Measurements from ENCODE around the gene PDE1C.

Gene PDE1C

DNA sequence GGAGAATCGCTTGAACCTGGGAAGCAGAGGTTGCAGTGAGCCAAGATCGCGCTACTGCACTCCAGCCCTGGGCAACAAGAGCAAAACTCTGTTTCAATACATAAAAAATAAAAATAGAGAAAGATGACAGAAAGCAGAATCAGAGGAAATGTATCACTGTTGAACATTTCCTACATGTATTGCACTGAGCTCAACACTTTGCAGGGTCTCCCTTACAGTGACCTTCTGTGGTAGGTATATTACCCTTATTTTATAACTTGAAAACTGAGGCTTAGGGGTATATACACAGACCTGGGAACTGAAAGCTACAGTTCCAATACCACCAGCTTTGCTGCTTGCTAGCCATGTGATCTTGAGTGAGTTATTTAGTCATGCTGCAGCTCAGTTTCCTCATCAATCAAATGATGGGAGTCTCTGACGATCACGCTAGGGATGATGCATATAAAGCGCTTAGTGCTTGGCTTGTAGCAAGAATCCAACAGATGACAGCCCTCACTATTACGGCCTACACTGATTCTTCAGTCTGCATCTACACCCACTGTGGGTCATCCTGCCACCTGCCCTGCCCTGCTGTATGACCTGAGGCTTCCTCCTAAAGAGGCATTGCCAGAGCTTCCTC, 99.0 kb downstream of the PDE1C start:
- Histone ChIP-seq H3K79me1 (ENCODE audit: low read length) (no peaks in the 10 kb centered on the region), H3K23ac (ENCODE audit: low read length) (no peak overlapping the region), H3K79me2 (ENCODE audit: control insufficient read depth, insufficient read depth, low read length, poor library complexity) (no peaks in the 10 kb centered on the region), H4K12ac (ENCODE audit: low read depth, low read length) (no peak overlapping the region), H3K4me3 (ENCODE audit: low read depth, low read length) (no peak overlapping the region), H2AK5ac (ENCODE audit: low read length) (no peak overlapping the region), H3K9ac (ENCODE audit: low read length) (no peak overlapping the region), H3K9me3 (ENCODE audit: insufficient read depth, low read depth, low read length) (no peaks in the 10 kb centered on the region), H2BK5ac (ENCODE audit: low read depth, low read length, poor library complexity) (no peak overlapping the region), H4K8ac (ENCODE audit: low read depth, low read length) (no peak overlapping the region), H3K18ac (ENCODE audit: low read length) (no peak overlapping the region), H3K27ac (ENCODE audit: low read depth, low read length) (no peak overlapping the region), H2BK120ac (ENCODE audit: insufficient read depth, low read length, poor library complexity) (no peak overlapping the region), H3K4me1 (ENCODE audit: control insufficient read depth in 1 of 2, insufficient read depth in 2 of 2, low read length in 2 of 2) (no peaks in the 10 kb centered on the region), H3K4ac (ENCODE audit: low read depth, low read length) (no peak overlapping the region), H4K91ac (ENCODE audit: low read depth, low read length) (no peak overlapping the region), H3K36me3 (ENCODE audit: control insufficient read depth in 1 of 2, insufficient read depth in 2 of 2, low read length in 2 of 2) (no peaks in the 10 kb centered on the region), H3K14ac (ENCODE audit: low read length) (no peak overlapping the region), H2BK12ac (ENCODE audit: low read length) (no peak overlapping the region), H2AFZ (ENCODE audit: insufficient read depth, low read length, poor library complexity) (no peak overlapping the region), H3K27me3 (ENCODE audit: insufficient read depth, low read length) (no peaks in the 10 kb centered on the region), H3K4me2 (ENCODE audit: low read length) (no peak overlapping the region)
- no CpG with 5 or more reads among the region's 7 CpGs for WGBS (ENCODE audit: extremely low coverage, insufficient coverage, insufficient read length)
- no peak for DNase-seq

DNA sequence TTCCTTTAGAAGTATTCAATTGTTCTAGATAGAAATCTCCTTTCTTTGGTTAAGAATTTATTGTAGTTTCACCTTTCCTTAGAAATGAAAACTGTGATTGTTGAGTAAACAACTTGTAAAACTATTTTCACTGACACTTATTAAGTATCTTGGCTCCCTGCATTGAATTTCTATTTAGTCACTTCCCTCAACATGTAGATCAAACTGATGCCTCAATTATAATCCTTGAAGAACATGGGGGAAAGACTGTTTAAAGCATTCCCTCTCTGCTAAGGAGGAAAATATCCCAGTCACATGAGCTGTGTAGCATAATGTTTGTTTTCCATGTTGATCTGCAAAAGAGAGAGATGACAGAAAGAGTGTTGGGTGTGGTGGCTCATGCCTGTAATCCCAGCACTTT, 99.7 kb downstream of the PDE1C start:
- H3K4me3 ChIP-seq (ENCODE audit: low read depth, low read length), result no peak overlapping the region
- H3K36me3 ChIP-seq (ENCODE audit: control insufficient read depth in 1 of 2, insufficient read depth in 2 of 2, low read length in 2 of 2), result no peaks in the 10 kb centered on the region
- H3K4me2 ChIP-seq (ENCODE audit: low read length), result no peak overlapping the region
- no peaks in the 10 kb centered on the region for H3K9me3 ChIP-seq (ENCODE audit: insufficient read depth, low read depth, low read length)
- no peak overlapping the region for H2BK12ac ChIP-seq (ENCODE audit: low read length)
- no peaks in the 10 kb centered on the region for H3K4me1 ChIP-seq (ENCODE audit: control insufficient read depth in 1 of 2, insufficient read depth in 2 of 2, low read length in 2 of 2)
- H3K4ac ChIP-seq (ENCODE audit: low read depth, low read length), result no peak overlapping the region
- no peak overlapping the region for H2AFZ ChIP-seq (ENCODE audit: insufficient read depth, low read length, poor library complexity)
- H3K79me1 ChIP-seq (ENCODE audit: low read length), result no peaks in the 10 kb centered on the region
- no peak overlapping the region for H2AK5ac ChIP-seq (ENCODE audit: low read length)
- H3K27me3 ChIP-seq (ENCODE audit: insufficient read depth, low read length), result no peaks in the 10 kb centered on the region
- no peak overlapping the region for H2BK5ac ChIP-seq (ENCODE audit: low read depth, low read length, poor library complexity)
- H4K91ac ChIP-seq (ENCODE audit: low read depth, low read length), result no peak overlapping the region
- H3K9ac ChIP-seq (ENCODE audit: low read length), result no peak overlapping the region
- H4K8ac ChIP-seq (ENCODE audit: low read depth, low read length), result no peak overlapping the region
- no peak overlapping the region for H3K27ac ChIP-seq (ENCODE audit: low read depth, low read length)
- no peak for DNase-seq
- H3K14ac ChIP-seq (ENCODE audit: low read length), result no peak overlapping the region
- H4K12ac ChIP-seq (ENCODE audit: low read depth, low read length), result no peak overlapping the region
- H3K79me2 ChIP-seq (ENCODE audit: control insufficient read depth, insufficient read depth, low read length, poor library complexity), result no peaks in the 10 kb centered on the region
- no peak overlapping the region for H2BK120ac ChIP-seq (ENCODE audit: insufficient read depth, low read length, poor library complexity)
- H3K18ac ChIP-seq (ENCODE audit: low read length), result no peak overlapping the region
- H3K23ac ChIP-seq (ENCODE audit: low read length), result no peak overlapping the region

DNA sequence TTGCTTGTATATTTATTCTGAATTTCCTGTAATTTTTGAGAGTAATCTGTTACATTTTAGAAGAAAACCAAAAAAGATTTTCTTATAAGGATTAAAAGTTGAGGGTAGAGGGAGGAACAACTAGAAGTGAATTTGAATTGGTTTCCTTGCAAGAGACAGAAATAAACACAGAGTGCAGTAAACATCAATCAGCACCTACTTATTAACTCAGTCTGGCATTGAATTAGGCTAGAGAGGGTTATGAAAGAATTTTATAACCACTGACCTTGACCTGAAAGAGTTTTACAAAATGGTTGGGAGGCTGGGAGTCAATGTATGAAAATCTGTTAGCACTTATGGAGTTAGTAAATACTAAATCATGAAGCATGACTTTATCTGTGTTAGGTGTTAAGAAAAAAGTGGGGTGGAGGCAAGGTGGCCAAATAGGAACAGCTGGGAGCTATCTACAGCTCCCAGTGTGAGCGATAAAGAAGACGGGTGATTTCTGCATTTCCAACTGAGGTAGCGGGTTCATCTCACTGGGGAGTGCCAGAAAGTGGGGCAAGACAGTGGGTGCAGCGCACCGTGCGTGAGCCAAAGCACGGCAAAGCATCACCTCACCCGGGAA, 106.5 kb downstream of the PDE1C start:
- no peak overlapping the region for H3K4me3 ChIP-seq (ENCODE audit: low read depth, low read length)
- no peak overlapping the region for H3K9ac ChIP-seq (ENCODE audit: low read length)
- H4K91ac ChIP-seq (ENCODE audit: low read depth, low read length), result no peak overlapping the region
- H3K14ac ChIP-seq (ENCODE audit: low read length), result no peak overlapping the region
- no peak overlapping the region for H2AFZ ChIP-seq (ENCODE audit: insufficient read depth, low read length, poor library complexity)
- no CpG with 5 or more reads among the region's 8 CpGs for WGBS (ENCODE audit: extremely low coverage, insufficient coverage, insufficient read length)
- H2BK120ac ChIP-seq (ENCODE audit: insufficient read depth, low read length, poor library complexity), result no peak overlapping the region
- H3K4me1 ChIP-seq (ENCODE audit: control insufficient read depth in 1 of 2, insufficient read depth in 2 of 2, low read length in 2 of 2), result no peaks in the 10 kb centered on the region
- H3K79me1 ChIP-seq (ENCODE audit: low read length), result no peaks in the 10 kb centered on the region
- no peaks in the 10 kb centered on the region for H3K27me3 ChIP-seq (ENCODE audit: insufficient read depth, low read length)
- H3K23ac ChIP-seq (ENCODE audit: low read length), result no peak overlapping the region
- H3K9me3 ChIP-seq (ENCODE audit: insufficient read depth, low read depth, low read length), result peaks cover 3% of the 10 kb centered on the region
- no peak for DNase-seq
- H3K4me2 ChIP-seq (ENCODE audit: low read length), result no peak overlapping the region
- no peak overlapping the region for H4K12ac ChIP-seq (ENCODE audit: low read depth, low read length)
- H2BK12ac ChIP-seq (ENCODE audit: low read length), result no peak overlapping the region
- H4K8ac ChIP-seq (ENCODE audit: low read depth, low read length), result no peak overlapping the region
- no peaks in the 10 kb centered on the region for H3K79me2 ChIP-seq (ENCODE audit: control insufficient read depth, insufficient read depth, low read length, poor library complexity)
- no peak overlapping the region for H2AK5ac ChIP-seq (ENCODE audit: low read length)
- H3K36me3 ChIP-seq (ENCODE audit: control insufficient read depth in 1 of 2, insufficient read depth in 2 of 2, low read length in 2 of 2), result no peaks in the 10 kb centered on the region
- no peak overlapping the region for H3K4ac ChIP-seq (ENCODE audit: low read depth, low read length)
- no peak overlapping the region for H3K27ac ChIP-seq (ENCODE audit: low read depth, low read length)
- no peak overlapping the region for H2BK5ac ChIP-seq (ENCODE audit: low read depth, low read length, poor library complexity)
- H3K18ac ChIP-seq (ENCODE audit: low read length), result no peak overlapping the region

DNA sequence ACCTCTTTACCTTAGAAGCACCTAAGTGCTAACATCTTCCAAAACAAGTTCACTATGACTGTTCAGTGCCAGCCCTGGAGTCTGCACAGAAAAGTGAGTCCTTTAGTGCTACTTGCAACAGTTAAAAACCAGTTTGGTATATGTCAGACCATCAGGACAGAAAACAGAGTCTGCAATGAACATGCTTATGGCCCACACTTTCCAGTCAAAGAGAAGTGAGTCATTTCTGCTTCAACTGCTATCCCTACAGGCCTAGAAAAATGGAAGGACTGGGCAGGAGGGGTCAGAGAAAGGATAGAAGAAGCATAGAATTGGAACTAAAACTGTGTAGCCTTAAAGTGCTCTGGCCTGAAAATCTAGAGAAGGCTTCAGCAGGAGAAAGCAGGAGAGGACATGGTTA, 108.0 kb downstream of the PDE1C start:
- no peak overlapping the region for H3K18ac ChIP-seq (ENCODE audit: low read length)
- H3K79me1 ChIP-seq (ENCODE audit: low read length), result no peaks in the 10 kb centered on the region
- no peak overlapping the region for H2BK120ac ChIP-seq (ENCODE audit: insufficient read depth, low read length, poor library complexity)
- no peak overlapping the region for H2BK12ac ChIP-seq (ENCODE audit: low read length)
- H3K36me3 ChIP-seq (ENCODE audit: control insufficient read depth in 1 of 2, insufficient read depth in 2 of 2, low read length in 2 of 2), result no peaks in the 10 kb centered on the region
- H3K4me2 ChIP-seq (ENCODE audit: low read length), result no peak overlapping the region
- H3K4me1 ChIP-seq (ENCODE audit: control insufficient read depth in 1 of 2, insufficient read depth in 2 of 2, low read length in 2 of 2), result no peaks in the 10 kb centered on the region
- H3K27me3 ChIP-seq (ENCODE audit: insufficient read depth, low read length), result no peaks in the 10 kb centered on the region
- no peak overlapping the region for H3K4ac ChIP-seq (ENCODE audit: low read depth, low read length)
- no peak overlapping the region for H2BK5ac ChIP-seq (ENCODE audit: low read depth, low read length, poor library complexity)
- no peaks in the 10 kb centered on the region for H3K79me2 ChIP-seq (ENCODE audit: control insufficient read depth, insufficient read depth, low read length, poor library complexity)
- no peak overlapping the region for H3K23ac ChIP-seq (ENCODE audit: low read length)
- H3K9me3 ChIP-seq (ENCODE audit: insufficient read depth, low read depth, low read length), result peaks cover 3% of the 10 kb centered on the region
- H4K91ac ChIP-seq (ENCODE audit: low read depth, low read length), result no peak overlapping the region
- no peak overlapping the region for H2AK5ac ChIP-seq (ENCODE audit: low read length)
- no peak overlapping the region for H4K8ac ChIP-seq (ENCODE audit: low read depth, low read length)
- H2AFZ ChIP-seq (ENCODE audit: insufficient read depth, low read length, poor library complexity), result no peak overlapping the region
- no peak overlapping the region for H3K27ac ChIP-seq (ENCODE audit: low read depth, low read length)
- no peak overlapping the region for H3K4me3 ChIP-seq (ENCODE audit: low read depth, low read length)
- no peak overlapping the region for H3K9ac ChIP-seq (ENCODE audit: low read length)
- no peak overlapping the region for H4K12ac ChIP-seq (ENCODE audit: low read depth, low read length)
- H3K14ac ChIP-seq (ENCODE audit: low read length), result no peak overlapping the region
- no peak for DNase-seq
